Measurements from ENCODE around the gene OR6V1.

Gene OR6V1, protein sequence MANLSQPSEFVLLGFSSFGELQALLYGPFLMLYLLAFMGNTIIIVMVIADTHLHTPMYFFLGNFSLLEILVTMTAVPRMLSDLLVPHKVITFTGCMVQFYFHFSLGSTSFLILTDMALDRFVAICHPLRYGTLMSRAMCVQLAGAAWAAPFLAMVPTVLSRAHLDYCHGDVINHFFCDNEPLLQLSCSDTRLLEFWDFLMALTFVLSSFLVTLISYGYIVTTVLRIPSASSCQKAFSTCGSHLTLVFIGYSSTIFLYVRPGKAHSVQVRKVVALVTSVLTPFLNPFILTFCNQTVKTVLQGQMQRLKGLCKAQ

GRCh38 chr7:143052041-143052440 is at the start of gene OR6V1:
Gene OR6V1 (plus strand): TSS chr7:143052341. CDS start chr7:143052341, 0 bp downstream.
- H3K4me1 ChIP-seq (ENCODE audit: control insufficient read depth, insufficient read depth, low read length) = peaks cover 12% of the 10 kb centered on the region
- no peaks in the 10 kb centered on the region for H3K36me3 ChIP-seq (ENCODE audit: control insufficient read depth, insufficient read depth, low read length, severe bottlenecking)
- no peak within 1 kb of the TSS for H3K9ac ChIP-seq (ENCODE audit: low read length)
- no peak within 1 kb of the TSS for H3K4me3 ChIP-seq (ENCODE audit: low read length)
- peaks cover 12% of the 10 kb centered on the region for H3K27me3 ChIP-seq (replicated peaks; ENCODE audit: control insufficient read depth, insufficient read depth, low read length)
- H3K9me3 ChIP-seq (ENCODE audit: control insufficient read depth, low read length) = no peaks in the 10 kb centered on the region
- no peak for DNase-seq (ENCODE audit: low read depth)

- H3K9me3 ChIP-seq (ENCODE audit: control insufficient read depth, low read length) = no peaks in the 10 kb centered on the region
- no peak overlapping the region for H3K9ac ChIP-seq (ENCODE audit: low read length)
- DNase-seq (ENCODE audit: low read depth) = no peak
- H3K27me3 ChIP-seq (replicated peaks; ENCODE audit: control insufficient read depth, insufficient read depth, low read length) = no peaks in the 10 kb centered on the region
- no peaks in the 10 kb centered on the region for H3K36me3 ChIP-seq (ENCODE audit: control insufficient read depth, insufficient read depth, low read length, severe bottlenecking)
- peak overlapping the region; percentile 70 for H3K4me3 ChIP-seq (ENCODE audit: low read length)
- H3K4me1 ChIP-seq (ENCODE audit: control insufficient read depth, insufficient read depth, low read length) = peaks cover 7% of the 10 kb centered on the region
Observed at GRCh38 chr7:143002898-143003297, 49.2 kb upstream of the OR6V1 start.

DNA sequence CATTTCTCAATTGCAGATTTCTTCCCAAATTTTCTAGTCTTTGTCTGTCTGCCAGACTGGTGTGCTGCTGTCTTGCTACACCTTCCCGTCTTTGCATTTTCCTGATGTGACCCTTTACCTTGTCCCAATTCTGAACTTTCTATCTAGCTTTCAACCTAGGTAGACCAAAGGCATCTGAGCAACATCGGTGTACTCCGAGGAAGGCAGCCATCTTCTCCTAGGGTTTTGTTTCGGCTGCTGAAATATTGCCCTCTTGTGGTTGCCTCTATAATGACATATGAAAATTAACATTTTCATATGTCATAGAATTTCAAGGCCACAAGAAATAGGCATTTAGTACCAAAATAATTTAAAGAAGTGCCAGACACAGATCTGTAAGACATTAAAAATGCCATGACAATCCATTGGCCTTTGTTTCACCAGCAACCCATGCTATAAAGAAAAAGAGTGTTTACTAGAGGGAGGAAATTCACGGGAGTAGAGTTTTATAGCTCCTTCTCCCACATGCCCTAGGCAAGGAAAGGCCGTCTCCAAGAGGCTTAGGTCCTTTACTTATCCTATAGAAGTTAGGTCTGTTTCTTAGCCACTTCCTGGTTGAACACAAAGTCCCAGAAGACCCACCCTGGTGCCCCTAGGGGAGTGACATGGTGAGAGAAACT is 48.6 kb upstream of the OR6V1 start:
- no peak overlapping the region for H3K9ac ChIP-seq (ENCODE audit: low read length)
- H3K27me3 ChIP-seq (replicated peaks; ENCODE audit: control insufficient read depth, insufficient read depth, low read length) = no peaks in the 10 kb centered on the region
- H3K4me1 ChIP-seq (ENCODE audit: control insufficient read depth, insufficient read depth, low read length) = peaks cover 7% of the 10 kb centered on the region
- no peaks in the 10 kb centered on the region for H3K36me3 ChIP-seq (ENCODE audit: control insufficient read depth, insufficient read depth, low read length, severe bottlenecking)
- no peaks in the 10 kb centered on the region for H3K9me3 ChIP-seq (ENCODE audit: control insufficient read depth, low read length)
- peak overlapping the region; percentile 70 for H3K4me3 ChIP-seq (ENCODE audit: low read length)
- DNase-seq (ENCODE audit: low read depth) = peak; percentile 75

GRCh38 chr7:143005632-143006260 is 46.4 kb upstream of the OR6V1 start:
- Histone ChIP-seq H3K36me3 (ENCODE audit: control insufficient read depth, insufficient read depth, low read length, severe bottlenecking) (no peaks in the 10 kb centered on the region), H3K27me3 (replicated peaks; ENCODE audit: control insufficient read depth, insufficient read depth, low read length) (no peaks in the 10 kb centered on the region), H3K9me3 (ENCODE audit: control insufficient read depth, low read length) (no peaks in the 10 kb centered on the region), H3K4me3 (ENCODE audit: low read length) (no peak overlapping the region), H3K9ac (ENCODE audit: low read length) (no peak overlapping the region), H3K4me1 (ENCODE audit: control insufficient read depth, insufficient read depth, low read length) (peaks cover 7% of the 10 kb centered on the region)
- DNase-seq (ENCODE audit: low read depth) = no peak

DNA sequence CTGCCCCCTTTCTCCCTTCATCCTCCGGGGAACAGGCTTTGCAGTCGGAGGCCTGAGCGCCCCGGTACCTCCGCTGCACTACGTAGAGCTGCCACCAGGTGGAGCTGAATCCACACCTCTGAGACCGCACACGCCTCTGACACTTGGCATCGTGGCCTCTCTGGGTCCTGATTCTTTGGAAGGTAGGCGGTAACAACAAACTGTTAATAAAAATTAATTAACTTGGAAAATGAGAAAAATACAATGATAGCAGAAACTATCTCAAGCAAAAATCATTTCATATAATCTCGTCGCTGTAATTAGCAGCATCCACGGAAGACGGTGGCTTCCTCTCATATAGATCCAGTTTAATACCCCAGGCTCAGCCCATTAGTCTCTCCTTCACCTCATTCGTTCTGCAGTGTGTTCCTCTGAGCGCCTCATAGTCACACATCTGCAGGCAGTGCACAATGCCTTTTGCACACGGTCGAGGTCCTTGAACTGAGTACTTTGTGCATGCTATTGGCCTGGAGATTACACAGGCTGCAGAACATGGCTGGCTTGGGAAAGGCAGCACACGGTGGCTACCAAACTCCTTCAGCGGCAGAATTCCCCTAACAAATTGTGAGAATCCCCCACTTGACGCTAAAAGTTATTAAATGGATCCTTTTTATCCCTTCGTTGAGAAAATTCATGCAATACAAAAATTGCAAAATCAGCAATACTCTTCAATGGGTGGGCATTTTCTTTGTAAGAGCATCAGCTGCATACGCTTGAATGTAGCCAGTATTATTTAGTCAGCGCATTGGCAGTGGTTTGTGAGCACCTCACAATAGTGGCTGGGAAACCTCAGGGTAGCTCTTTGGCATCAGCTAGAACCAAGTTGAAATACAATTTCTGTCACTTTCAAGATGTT is 43.9 kb upstream of the OR6V1 start:
- Histone ChIP-seq H3K27me3 (replicated peaks; ENCODE audit: control insufficient read depth, insufficient read depth, low read length) (no peaks in the 10 kb centered on the region), H3K36me3 (ENCODE audit: control insufficient read depth, insufficient read depth, low read length, severe bottlenecking) (no peaks in the 10 kb centered on the region), H3K4me1 (ENCODE audit: control insufficient read depth, insufficient read depth, low read length) (peaks cover 12% of the 10 kb centered on the region), H3K9ac (ENCODE audit: low read length) (no peak overlapping the region), H3K4me3 (ENCODE audit: low read length) (no peak overlapping the region), H3K9me3 (ENCODE audit: control insufficient read depth, low read length) (no peaks in the 10 kb centered on the region)
- DNase-seq (ENCODE audit: low read depth) = peak; percentile 87

GRCh38 chr7:143012001-143012400 is 40.1 kb upstream of the OR6V1 start:
- Histone ChIP-seq H3K27me3 (replicated peaks; ENCODE audit: control insufficient read depth, insufficient read depth, low read length) (no peaks in the 10 kb centered on the region), H3K4me1 (ENCODE audit: control insufficient read depth, insufficient read depth, low read length) (peaks cover 42% of the 10 kb centered on the region), H3K36me3 (ENCODE audit: control insufficient read depth, insufficient read depth, low read length, severe bottlenecking) (no peaks in the 10 kb centered on the region), H3K4me3 (ENCODE audit: low read length) (no peak overlapping the region), H3K9ac (ENCODE audit: low read length) (no peak overlapping the region), H3K9me3 (ENCODE audit: control insufficient read depth, low read length) (no peaks in the 10 kb centered on the region)
- no peak for DNase-seq (ENCODE audit: low read depth)

GRCh38 chr7:143012409-143012808 is 39.7 kb upstream of the OR6V1 start:
- Histone ChIP-seq H3K9me3 (ENCODE audit: control insufficient read depth, low read length) (no peaks in the 10 kb centered on the region), H3K4me3 (ENCODE audit: low read length) (no peak overlapping the region), H3K36me3 (ENCODE audit: control insufficient read depth, insufficient read depth, low read length, severe bottlenecking) (no peaks in the 10 kb centered on the region), H3K4me1 (ENCODE audit: control insufficient read depth, insufficient read depth, low read length) (peaks cover 45% of the 10 kb centered on the region), H3K9ac (ENCODE audit: low read length) (no peak overlapping the region), H3K27me3 (replicated peaks; ENCODE audit: control insufficient read depth, insufficient read depth, low read length) (no peaks in the 10 kb centered on the region)
- DNase-seq (ENCODE audit: low read depth) = no peak

DNA sequence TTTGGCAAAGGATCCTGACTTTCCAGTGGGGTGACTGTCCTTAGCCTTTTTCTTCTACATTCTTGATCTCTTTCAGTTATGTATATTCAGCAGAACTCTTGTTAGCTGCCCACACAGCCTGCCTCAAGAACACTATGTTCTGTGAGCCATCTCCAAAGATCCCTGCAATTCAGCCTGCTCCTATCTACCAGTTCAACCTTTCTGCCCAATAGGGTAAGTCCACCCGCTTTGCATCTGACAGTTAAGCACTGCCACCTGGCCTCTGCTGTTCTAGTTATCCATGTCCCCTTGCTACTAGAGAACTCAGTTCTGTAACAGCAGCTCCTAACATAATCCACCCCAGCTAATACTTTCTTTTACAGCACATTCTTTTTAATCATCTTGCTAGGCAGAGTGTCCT is 38.7 kb upstream of the OR6V1 start:
- Histone ChIP-seq H3K27me3 (replicated peaks; ENCODE audit: control insufficient read depth, insufficient read depth, low read length) (no peaks in the 10 kb centered on the region), H3K9me3 (ENCODE audit: control insufficient read depth, low read length) (no peaks in the 10 kb centered on the region), H3K4me3 (ENCODE audit: low read length) (peak overlapping the region; percentile 31), H3K36me3 (ENCODE audit: control insufficient read depth, insufficient read depth, low read length, severe bottlenecking) (no peaks in the 10 kb centered on the region), H3K4me1 (ENCODE audit: control insufficient read depth, insufficient read depth, low read length) (peaks cover 45% of the 10 kb centered on the region), H3K9ac (ENCODE audit: low read length) (peak overlapping the region; percentile 55)
- DNase-seq (ENCODE audit: low read depth) = peak; percentile 65

DNA sequence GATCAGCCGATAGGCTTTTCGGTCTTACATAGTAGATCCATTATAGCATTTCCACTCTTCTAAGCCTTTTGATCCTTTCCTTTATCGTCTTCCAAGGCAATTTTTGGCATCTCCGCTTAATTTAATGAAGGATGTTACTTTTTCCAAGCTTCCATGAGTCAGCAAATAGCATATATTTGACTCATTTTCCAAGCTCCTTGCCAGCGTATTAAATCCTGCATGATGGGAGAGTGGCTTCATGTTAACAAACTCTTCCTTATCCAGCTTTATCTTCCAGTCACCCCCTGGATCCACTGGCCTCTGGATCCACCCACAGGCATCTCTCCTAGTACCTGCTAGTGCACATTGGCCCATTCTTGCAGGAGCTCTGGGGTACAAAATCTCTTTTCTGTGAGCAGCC is 38.2 kb upstream of the OR6V1 start:
- peaks cover 45% of the 10 kb centered on the region for H3K4me1 ChIP-seq (ENCODE audit: control insufficient read depth, insufficient read depth, low read length)
- H3K9me3 ChIP-seq (ENCODE audit: control insufficient read depth, low read length) = no peaks in the 10 kb centered on the region
- H3K9ac ChIP-seq (ENCODE audit: low read length) = peak overlapping the region; percentile 55
- H3K27me3 ChIP-seq (replicated peaks; ENCODE audit: control insufficient read depth, insufficient read depth, low read length) = no peaks in the 10 kb centered on the region
- H3K4me3 ChIP-seq (ENCODE audit: low read length) = peak overlapping the region; percentile 31
- DNase-seq (ENCODE audit: low read depth) = peak; percentile 89
- no peaks in the 10 kb centered on the region for H3K36me3 ChIP-seq (ENCODE audit: control insufficient read depth, insufficient read depth, low read length, severe bottlenecking)

GRCh38 chr7:143015084-143015483 is 37.1 kb upstream of the OR6V1 start:
- Histone ChIP-seq H3K27me3 (replicated peaks; ENCODE audit: control insufficient read depth, insufficient read depth, low read length) (no peaks in the 10 kb centered on the region), H3K9ac (ENCODE audit: low read length) (peak overlapping the region; percentile 20), H3K4me3 (ENCODE audit: low read length) (no peak overlapping the region), H3K36me3 (ENCODE audit: control insufficient read depth, insufficient read depth, low read length, severe bottlenecking) (no peaks in the 10 kb centered on the region), H3K4me1 (ENCODE audit: control insufficient read depth, insufficient read depth, low read length) (peaks cover 45% of the 10 kb centered on the region), H3K9me3 (ENCODE audit: control insufficient read depth, low read length) (no peaks in the 10 kb centered on the region)
- DNase-seq (ENCODE audit: low read depth) = peak; percentile 13
